ENCODE data around the gene PRR14L. TPM values are rescaled to one million over a fixed set of nuclear protein-coding genes. Genes with fewer than 3 reads are reported as not detected.
A peak's percentile ranks its signal among the peaks of the same experiment; 100 is the strongest.
"Not testable (repeated sequence)": the region's sequence is repeated elsewhere in the genome, so short reads cannot be mapped to it uniquely, and the experiment has no call there.

The PRR14L gene
- total RNA-seq, 2 donors from 2014 or later: 68.5 to 69.6 TPM

GRCh38 chr22:31743871-31744270, 6.1 kb downstream of the PRR14L start:
- intact Hi-C loops (cut with DNase I, micrococcal nuclease): no loop called here
- DNase-seq: no peak
- no peak for ATAC-seq

GRCh38 chr22:31742682-31743081, 7.2 kb downstream of the PRR14L start:
- intact Hi-C loops (cut with DNase I, micrococcal nuclease): no loop called here
- ATAC-seq (no peak), DNase-seq (no peak)

GRCh38 chr22:31742115-31742514, 7.8 kb downstream of the PRR14L start:
- no peak for DNase-seq
- intact Hi-C loops (cut with DNase I, micrococcal nuclease): no loop called here
- ATAC-seq: no peak

GRCh38 chr22:31740314-31740713, 9.6 kb downstream of the PRR14L start:
- ATAC-seq; DNase-seq; intact Hi-C loops (cut with DNase I, micrococcal nuclease): not testable (repeated sequence)

- ATAC-seq (no peak), DNase-seq (no peak)
- intact Hi-C loops (cut with DNase I, micrococcal nuclease): no loop called here
Measured at GRCh38 chr22:31739795-31740201, 10.1 kb downstream of the PRR14L start.

- DNase-seq (no peak), ATAC-seq (no peak)
- intact Hi-C loops (cut with DNase I, micrococcal nuclease): no loop called here
Measured at GRCh38 chr22:31738566-31738965, 11.4 kb downstream of the PRR14L start.

GRCh38 chr22:31737932-31738331, 12.0 kb downstream of the PRR14L start:
- no peak for DNase-seq
- intact Hi-C loops (cut with DNase I, micrococcal nuclease): no loop called here

GRCh38 chr22:31736458-31736857, 13.5 kb downstream of the PRR14L start:
- no peak for ATAC-seq
- intact Hi-C loops (cut with DNase I, micrococcal nuclease): no loop called here
- no peak for DNase-seq

More at GRCh38 chr22:31737932-31738331, 12.0 kb downstream of the PRR14L start:
- no peak for ATAC-seq

GRCh38 chr22:31734512-31734911, 15.4 kb downstream of the PRR14L start:
- intact Hi-C loops (cut with DNase I, micrococcal nuclease): no loop called here
- DNase-seq (no peak), ATAC-seq (no peak)

- ATAC-seq (no peak), DNase-seq (no peak)
- intact Hi-C loops (cut with DNase I, micrococcal nuclease): no loop called here
Measured at GRCh38 chr22:31733580-31734079, 16.3 kb downstream of the PRR14L start.

- ATAC-seq (peak; percentile 95), DNase-seq (no peak)
Measured at GRCh38 chr22:31732089-31732829, 17.7 kb downstream of the PRR14L start.

GRCh38 chr22:31730344-31730711, 19.6 kb downstream of the PRR14L start:
- ATAC-seq (no peak), DNase-seq (no peak)
- intact Hi-C loops (cut with DNase I, micrococcal nuclease): no loop called here

More at GRCh38 chr22:31732089-31732829, 17.7 kb downstream of the PRR14L start:
- intact Hi-C loops (cut with DNase I, micrococcal nuclease): no loop called here

- intact Hi-C loops (cut with DNase I, micrococcal nuclease): no loop called here
- ATAC-seq (no peak), DNase-seq (no peak)
Measured at GRCh38 chr22:31728857-31729256, 21.1 kb downstream of the PRR14L start.

- intact Hi-C loops (cut with DNase I, micrococcal nuclease): no loop called here
- DNase-seq: no peak
- ATAC-seq: no peak
Measured at GRCh38 chr22:31726692-31727091, 23.2 kb downstream of the PRR14L start.

GRCh38 chr22:31723723-31724122, 26.2 kb downstream of the PRR14L start:
- DNase-seq (no peak), ATAC-seq (no peak)
- intact Hi-C loops (cut with DNase I, micrococcal nuclease): no loop called here

GRCh38 chr22:31719850-31720471, 30.0 kb downstream of the PRR14L start:
- intact Hi-C loops (cut with DNase I, micrococcal nuclease): no loop called here
- ATAC-seq: peak; percentile 83
- no peak for DNase-seq

- DNase-seq (no peak), ATAC-seq (no peak)
- intact Hi-C loops (cut with DNase I, micrococcal nuclease): no loop called here
Measured at GRCh38 chr22:31715147-31715778, 34.7 kb downstream of the PRR14L start.

- intact Hi-C loops (cut with DNase I, micrococcal nuclease); DNase-seq; ATAC-seq: not testable (repeated sequence)
Measured at GRCh38 chr22:31711226-31711625, 38.7 kb downstream of the PRR14L start.

- no peak for DNase-seq
- intact Hi-C loops (cut with DNase I, micrococcal nuclease): no loop called here
- peak; percentile 93 for ATAC-seq
Measured at GRCh38 chr22:31707519-31707918, 42.4 kb downstream of the PRR14L start.

- DNase-seq (no peak), ATAC-seq (no peak)
- intact Hi-C loops (cut with DNase I, micrococcal nuclease): no loop called here
Measured at GRCh38 chr22:31695423-31695822, 54.5 kb downstream of the PRR14L start.
